CD4-positive, alpha-beta T cell treated with Interleukin-4 for 4 hours (primary cell): Measurements from ENCODE around the gene FAM174C.

Experiments
- DNase-seq: peaks from one replicate; pipeline ENCODE4 v3.0.0-alpha.2; 2020

Gene FAM174C

GRCh38 chr19:1275260-1275975 lies at the start of gene FAM174C:
Gene FAM174C, plus strand, starts transcription at chr19:1275530. Its CDS starts 20 bp downstream, at chr19:1275550.
- peak; percentile 96 for DNase-seq

GRCh38 chr19:1226227-1226518 lies 49.2 kb upstream of the FAM174C start:
- no peak for DNase-seq

- no peak for DNase-seq
Measured at GRCh38 chr19:1226522-1227303, 48.6 kb upstream of the FAM174C start.

GRCh38 chr19:1227304-1228054 lies 47.9 kb upstream of the FAM174C start:
- DNase-seq: no peak

- DNase-seq: no peak
Measured at GRCh38 chr19:1228161-1228957, 47.0 kb upstream of the FAM174C start.

- no peak for DNase-seq
Measured at GRCh38 chr19:1229056-1229923, 46.0 kb upstream of the FAM174C start.

GRCh38 chr19:1229924-1230782 lies 45.2 kb upstream of the FAM174C start:
- no peak for DNase-seq

- DNase-seq: no peak
Measured at GRCh38 chr19:1230783-1231489, 44.4 kb upstream of the FAM174C start.

GRCh38 chr19:1231729-1232637 lies 43.3 kb upstream of the FAM174C start:
- no peak for DNase-seq

GRCh38 chr19:1232652-1233072 lies 42.7 kb upstream of the FAM174C start:
- no peak for DNase-seq

- DNase-seq: no peak
Measured at GRCh38 chr19:1233115-1233667, 42.1 kb upstream of the FAM174C start.

- DNase-seq: no peak
Measured at GRCh38 chr19:1234051-1234954, 41.0 kb upstream of the FAM174C start.

- DNase-seq: no peak
Measured at GRCh38 chr19:1234955-1235380, 40.4 kb upstream of the FAM174C start.

- no peak for DNase-seq
Measured at GRCh38 chr19:1235625-1236538, 39.4 kb upstream of the FAM174C start.

- no peak for DNase-seq
Measured at GRCh38 chr19:1236576-1236975, 38.8 kb upstream of the FAM174C start.

- no peak for DNase-seq
Measured at GRCh38 chr19:1237027-1237659, 38.2 kb upstream of the FAM174C start.
